Measurements from ENCODE around the gene ZNF674.
"Not testable (repeated sequence)": the region's sequence is repeated elsewhere in the genome, so short reads cannot be mapped to it uniquely, and the experiment has no call there.

ZNF674 gene

DNA sequence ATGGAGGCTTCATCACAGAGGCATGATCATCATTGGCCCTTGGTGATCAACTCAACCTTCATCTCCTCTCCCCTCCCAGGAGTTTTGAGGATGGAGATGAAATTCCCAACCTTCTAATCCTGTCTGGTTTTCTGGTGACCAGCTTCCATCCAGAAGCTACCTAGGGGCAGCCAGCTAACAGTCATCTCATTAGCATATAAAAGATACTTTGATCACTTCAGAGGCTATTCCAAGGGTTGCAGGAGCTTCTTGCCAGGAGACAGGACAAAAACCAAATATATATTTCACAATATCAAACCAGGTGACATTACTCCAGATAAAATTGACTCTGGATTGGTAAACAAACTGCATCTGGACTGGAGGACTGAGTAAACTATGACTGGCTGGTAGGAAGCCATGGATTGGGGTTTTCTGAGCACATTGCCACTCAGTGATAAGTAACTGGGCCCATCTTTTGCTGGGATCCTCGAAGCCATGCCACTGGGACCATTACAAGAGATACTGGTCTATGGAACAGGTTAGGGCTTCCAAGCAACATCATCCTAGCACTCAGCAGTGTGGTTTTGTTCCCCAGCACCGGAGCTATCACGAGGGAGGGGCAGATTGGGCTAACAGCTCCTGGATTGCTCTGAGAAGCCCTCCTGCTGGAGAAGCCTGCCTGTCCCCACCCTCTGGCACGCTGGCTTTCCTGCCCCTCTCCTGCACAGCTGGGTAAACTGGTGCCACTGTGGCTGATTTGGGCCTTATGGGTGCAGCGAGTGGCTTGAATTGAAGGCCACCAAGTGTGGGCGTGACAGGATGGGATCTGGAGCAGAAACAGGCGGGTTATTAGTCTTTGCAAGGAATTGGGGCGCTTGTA lies 84.2 kb downstream of the ZNF674 start:
- DNase-seq: not testable (repeated sequence)

DNA sequence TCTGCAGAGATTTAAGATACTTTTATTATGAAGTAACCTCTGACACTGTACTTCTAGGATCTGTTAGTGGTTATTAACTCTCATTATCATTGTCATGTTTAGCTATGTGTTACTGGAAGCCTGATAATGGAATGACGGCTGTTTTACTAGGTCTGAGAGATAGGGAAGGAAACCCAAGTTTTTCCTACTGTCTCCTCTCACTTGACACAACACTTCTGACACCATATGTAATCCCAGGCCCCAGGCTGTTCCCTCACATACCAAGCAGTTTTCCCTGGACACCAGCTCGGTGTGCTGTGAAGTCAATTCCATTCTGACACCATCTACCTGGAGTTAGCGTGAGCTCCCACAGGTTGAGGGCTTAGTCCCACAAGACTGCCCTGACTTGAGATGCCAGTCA lies 85.6 kb downstream of the ZNF674 start:
- DNase-seq: no peak

DNA sequence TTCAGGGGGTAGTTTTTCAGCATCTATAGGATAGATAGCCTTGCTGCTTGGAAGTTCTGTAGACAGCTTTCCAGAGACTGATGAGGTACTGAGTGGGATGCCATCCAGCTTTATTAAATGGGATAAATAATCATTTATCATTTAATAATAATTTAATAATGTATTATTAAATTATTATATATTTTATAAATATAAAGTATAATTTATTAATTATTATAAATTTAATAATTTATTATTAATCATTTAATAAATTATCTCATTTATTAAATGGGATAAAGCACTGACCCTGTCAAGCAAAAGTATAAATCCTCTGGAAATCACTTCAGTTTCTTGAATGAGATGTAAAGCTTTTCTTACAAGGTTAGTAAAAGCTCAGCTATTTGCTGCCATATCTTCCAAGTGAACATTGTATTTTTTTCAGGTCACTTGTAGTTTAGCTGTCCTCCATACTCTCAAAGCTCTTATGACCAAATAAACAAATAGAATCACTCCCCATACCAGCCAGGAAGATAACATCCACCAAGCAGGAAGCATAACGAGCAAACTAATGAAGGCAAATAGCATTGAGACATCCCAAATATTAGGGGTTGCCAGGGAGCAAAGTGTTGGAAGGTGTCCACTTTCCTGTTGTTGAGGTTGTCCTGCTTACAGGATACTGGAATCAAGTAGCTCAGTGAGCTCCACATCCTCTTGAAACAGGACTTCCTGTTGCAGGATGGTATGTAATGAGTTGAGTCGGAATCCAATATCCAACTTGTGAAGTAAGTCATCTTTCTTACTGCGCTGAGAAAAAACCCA lies 88.9 kb downstream of the ZNF674 start:
- DNase-seq: no peak
